Small intestine (tissue), 7 donors: ENCODE results near the gene BID. TPM values are rescaled to one million over a fixed set of nuclear protein-coding genes. Genes with fewer than 3 reads are reported as not detected.
"Not testable (repeated sequence)": the region's sequence is repeated elsewhere in the genome, so short reads cannot be mapped to it uniquely, and the experiment has no call there.

Experiments
- DNase-seq, 2 donors: peaks; one replicate each; pipeline versions ENCODE4 v3.0.0 to v3.0.0-alpha.2; 2013
- FAIRE-seq: peaks from 2 replicates; lab custom pipeline; 2012; peaks lifted over from hg19 to GRCh38; lab: Jason Lieb, UNC
- H3K27ac ChIP-seq, 3 donors: one replicate each; pipeline ENCODE4 v1.5.1; 2013; ENCODE audit warnings: low read length in 2 of 3, mild to moderate bottlenecking in 2 of 3, control low read depth in 1 of 3, inconsistent platforms in 1 of 3, low read depth in 1 of 3, moderate library complexity in 1 of 3
- H3K27me3 ChIP-seq, 3 donors: one replicate each; pipeline ENCODE4 v1.6.1; 2013; ENCODE audit warnings: low read length in 3 of 3, inconsistent platforms in 1 of 3; ENCODE audit not compliant: control insufficient read depth in 3 of 3, insufficient read depth in 3 of 3
- H3K36me3 ChIP-seq, 3 donors: one replicate each; pipeline ENCODE4 v1.6.1; 2013; ENCODE audit warnings: low read length in 3 of 3, inconsistent platforms in 1 of 3, low read depth in 1 of 3, mild to moderate bottlenecking in 1 of 3, moderate library complexity in 1 of 3; ENCODE audit not compliant: control insufficient read depth in 3 of 3, insufficient read depth in 2 of 3
- H3K4me1 ChIP-seq, 3 donors: one replicate each; pipeline ENCODE4 v1.6.1; 2013; ENCODE audit warnings: low read length in 2 of 3, inconsistent platforms in 1 of 3, low read depth in 1 of 3, mild to moderate bottlenecking in 1 of 3, moderate library complexity in 1 of 3; ENCODE audit not compliant: control insufficient read depth in 3 of 3, insufficient read depth in 2 of 3
- H3K4me3 ChIP-seq, 3 donors: one replicate each; pipeline ENCODE4 v1.5.1; 2013; ENCODE audit warnings: low read length in 3 of 3, control low read depth in 1 of 3, inconsistent platforms in 1 of 3, low read depth in 1 of 3, mild to moderate bottlenecking in 1 of 3, moderate library complexity in 1 of 3
- H3K9me3 ChIP-seq, 2 donors: one replicate each; pipeline ENCODE4 v1.6.1; 2013; ENCODE audit warnings: low read depth in 1 of 2, low read length in 1 of 2; ENCODE audit not compliant: control insufficient read depth in 2 of 2, insufficient read depth in 1 of 2
- WGBS, 3 donors: extraction: QIAGEN DNeasy Blood & Tissue Kit; methylation state at CpG; one replicate each; pipeline ENCODE4 v1.1.7; 2013; 5-methylcytosine and 5-hydroxymethylcytosine counted together
- polyA plus RNA-seq, 4 donors: library from polyadenylated mRNA; stranded (reverse) in 3 of 4; unstranded in 1 of 4; fragments of 200-250 nt in 3 of 4; fragments of 120-200 nt in 1 of 4; gene quantifications; one replicate each; pipeline versions ENCODE4 v1.2.1 to v1.2.3, GENCODE V29; 2013
- donor health status: healthy with polysubstance abuse.
- donor health status: control.
- donor health status: control.
- donor health status: Bipolar disorder and iron deficiency.
- donor health status: healthy.

BID gene
- polyA plus RNA-seq, 4 donors = 12.7 to 59.4 (median 19.6) TPM

DNA sequence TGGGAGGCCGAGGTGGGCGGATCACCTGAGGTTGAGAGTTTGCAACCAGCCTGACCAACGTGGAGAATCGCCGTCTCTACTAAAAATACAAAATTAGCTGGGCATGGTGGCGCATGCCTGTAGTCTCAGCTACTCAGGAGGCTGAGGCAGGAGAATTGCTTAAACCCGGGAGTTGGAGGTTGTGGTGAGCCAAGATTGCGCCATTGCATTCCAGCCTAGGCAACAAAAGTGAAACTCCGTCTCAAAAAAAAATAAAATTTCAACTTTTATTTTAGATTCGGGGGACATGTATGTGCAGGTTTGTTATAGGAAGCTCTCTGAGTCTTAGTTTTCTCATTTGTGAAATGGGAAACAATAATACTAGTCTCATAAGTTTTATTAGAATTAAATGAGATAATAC is 77.1 kb downstream of the BID start:
- H3K36me3 ChIP-seq = peaks cover 2 to 19% (median 5%) of the 10 kb centered on the region in 3 donors
- 91 to 93% (median 92%) methylated on average over 10 of the region's 10 CpGs for WGBS, 3 donors
- FAIRE-seq, DNase-seq, H3K27me3 ChIP-seq, H3K27ac ChIP-seq, H3K9me3 ChIP-seq, H3K4me1 ChIP-seq, H3K4me3 ChIP-seq: not testable (repeated sequence)

DNA sequence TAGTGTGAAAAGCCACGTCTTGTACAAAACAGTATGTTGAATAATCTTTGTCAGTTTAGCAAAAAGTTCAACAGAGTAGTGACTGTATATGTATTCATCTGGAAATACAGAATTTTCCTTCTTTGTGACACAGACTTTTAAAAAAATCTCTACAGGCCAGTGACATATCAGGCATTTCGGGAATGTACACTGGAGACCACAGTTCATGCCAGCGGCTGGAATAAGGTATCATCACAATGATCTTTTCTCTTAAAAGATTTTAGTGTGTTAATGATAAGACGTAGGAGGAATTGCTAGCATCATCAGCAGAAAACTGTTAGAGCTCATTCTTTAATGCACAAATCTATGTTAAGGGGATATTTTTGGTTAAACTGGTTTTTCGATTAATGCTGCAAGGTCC is 78.3 kb downstream of the BID start:
- Histone ChIP-seq H3K27me3 (no peaks in the 10 kb centered on the region), H3K4me1 (no peaks in the 10 kb centered on the region), H3K27ac (no peak overlapping the region), H3K9me3 (no peaks in the 10 kb centered on the region), H3K4me3 (no peak overlapping the region), H3K36me3 (peaks cover 3 to 15% (median 4%) of the 10 kb centered on the region in 3 donors)
- FAIRE-seq (no peak), DNase-seq (no peak)
- 94 to 98% (median 95%) methylated on average over 5 of the region's 5 CpGs for WGBS, 3 donors

DNA sequence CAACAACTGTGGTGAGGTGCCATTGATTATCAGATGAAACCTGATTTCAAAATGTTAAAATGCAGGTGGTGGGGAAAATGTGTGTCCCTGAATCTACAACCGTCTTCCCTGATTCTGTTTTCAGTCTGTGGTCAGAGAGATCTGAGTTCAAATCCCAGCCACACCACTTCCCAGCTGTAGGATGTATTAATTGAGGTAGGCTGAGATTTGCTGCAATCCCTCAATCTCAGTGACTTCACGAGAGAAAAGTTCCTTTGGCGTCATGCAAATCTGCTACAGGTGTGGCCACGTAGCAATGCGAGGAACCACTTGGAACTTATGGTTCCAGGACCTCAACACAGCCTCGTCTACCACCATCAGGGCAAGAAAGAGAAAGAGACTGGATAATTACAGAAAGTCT is 79.5 kb downstream of the BID start:
- no peak for FAIRE-seq
- Histone ChIP-seq H3K9me3 (no peaks in the 10 kb centered on the region), H3K36me3 (peaks cover 3 to 18% (median 4%) of the 10 kb centered on the region in 3 donors), H3K4me3 (no peak overlapping the region), H3K4me1 (no peaks in the 10 kb centered on the region), H3K27me3 (no peaks in the 10 kb centered on the region), H3K27ac (no peak overlapping the region)
- DNase-seq = no peak
- WGBS, 3 donors = 87 to 90% (median 89%) methylated on average over 6 of the region's 6 CpGs

DNA sequence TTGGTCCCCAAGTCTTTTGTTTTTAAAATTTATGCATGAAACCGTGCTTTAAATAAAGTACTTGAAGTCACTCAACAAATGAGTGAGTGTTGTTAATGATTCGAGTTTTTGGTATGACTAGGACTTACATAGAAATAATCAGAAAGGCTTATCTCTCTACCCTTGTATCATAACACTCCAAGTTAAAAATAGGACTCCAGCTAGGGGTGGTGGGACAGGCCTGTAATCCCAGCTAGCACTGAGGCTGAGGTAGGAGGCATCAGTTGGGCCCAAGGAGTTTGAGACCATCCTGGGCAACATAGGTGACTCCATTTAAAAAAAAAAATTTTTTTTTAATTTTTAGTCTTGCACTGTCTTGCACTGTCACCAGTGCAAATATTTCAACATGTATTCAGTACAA is 80.1 kb downstream of the BID start:
- FAIRE-seq (no peak), DNase-seq (no peak)
- Histone ChIP-seq H3K27ac (no peak overlapping the region), H3K9me3 (no peaks in the 10 kb centered on the region), H3K36me3 (peaks cover 3 to 21% (median 7%) of the 10 kb centered on the region in 3 donors), H3K4me1 (no peaks in the 10 kb centered on the region), H3K4me3 (no peak overlapping the region), H3K27me3 (no peaks in the 10 kb centered on the region)
- 90 to 91% (median 90%) methylated on average over 2 of the region's 2 CpGs for WGBS, 3 donors

DNA sequence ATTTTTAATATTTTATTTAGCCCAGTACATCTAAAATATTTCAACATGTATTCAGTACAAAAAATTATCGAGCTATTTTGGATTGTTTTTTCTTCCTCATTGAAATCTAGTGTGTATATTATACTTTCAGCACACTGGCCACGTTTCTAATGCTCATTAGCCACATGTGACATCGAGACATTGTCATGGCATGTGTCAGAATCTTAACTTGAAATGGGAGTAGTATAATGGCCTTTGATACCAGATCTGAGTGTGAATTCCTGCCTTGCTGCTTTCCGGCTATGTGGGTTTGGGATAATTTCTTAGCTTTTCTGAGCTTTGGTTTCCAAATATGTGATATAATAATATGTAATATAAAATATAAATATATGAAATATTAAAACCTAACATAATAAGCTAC is 81.4 kb downstream of the BID start:
- no peak for FAIRE-seq
- Histone ChIP-seq H3K9me3 (no peaks in the 10 kb centered on the region), H3K4me3 (no peak overlapping the region), H3K4me1 (no peaks in the 10 kb centered on the region), H3K27ac (no peak overlapping the region), H3K27me3 (no peaks in the 10 kb centered on the region), H3K36me3 (peaks cover 3 to 19% (median 10%) of the 10 kb centered on the region in 3 donors)
- 89 to 92% (median 91%) methylated on average over 4 of the region's 4 CpGs for WGBS, 3 donors
- DNase-seq = no peak

DNA sequence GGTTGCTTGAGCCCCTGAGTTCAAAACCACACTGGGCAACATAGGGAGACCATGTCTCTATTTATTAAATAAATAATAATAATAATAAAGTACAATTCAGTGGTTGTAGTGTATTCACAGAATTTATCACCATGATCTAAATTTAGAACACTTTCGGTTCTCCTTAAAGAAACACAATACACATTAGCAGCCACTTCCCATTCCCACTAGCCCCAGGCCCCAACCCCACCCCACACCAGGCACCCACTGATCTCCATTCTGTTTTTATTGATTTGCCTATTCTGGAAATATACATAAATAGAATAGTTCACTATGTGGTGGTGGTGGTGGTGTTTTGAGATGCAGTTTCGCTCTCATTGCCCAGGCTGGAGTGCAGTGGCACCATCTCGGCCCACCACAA is 90.0 kb downstream of the BID start:
- no peak for FAIRE-seq
- peaks cover 0 to 20% (median 8%) of the 10 kb centered on the region in 3 donors for H3K36me3 ChIP-seq
- WGBS, 3 donors = 83 to 85% (median 84%) methylated on average over 3 of the region's 3 CpGs
- H3K4me1 ChIP-seq = no peaks in the 10 kb centered on the region
- DNase-seq = no peak
- no peak overlapping the region for H3K27ac ChIP-seq
- no peaks in the 10 kb centered on the region for H3K9me3 ChIP-seq
- H3K4me3 ChIP-seq = no peak overlapping the region
- no peaks in the 10 kb centered on the region for H3K27me3 ChIP-seq

Other genes with a start within 250 kb of the BID start
- 1 to 10 TPM in 1 of 4 donors, under 1 TPM in 1, not detected in 2; 0.38 to 2.1 TPM for gene SLC25A18, start 211.0 kb downstream of the BID start, polyA plus RNA-seq
- 100 to 1,000 TPM in 3 of 4 donors, 10 to 100 TPM in 1; 92.4 to 131 (median 104) TPM for gene ATP6V1E1, start 145.7 kb downstream of the BID start, polyA plus RNA-seq
- gene BCL2L13, start 135.7 kb downstream of the BID start, polyA plus RNA-seq = 10 to 100 TPM; 15.1 to 35.1 (median 20.6) TPM